Lung (tissue), 12 donors: ENCODE results near the gene CRTC1. TPM values are rescaled to one million over a fixed set of nuclear protein-coding genes. Genes with fewer than 3 reads are reported as not detected.

ENCODE experiments used
- ATAC-seq: fragments of 200-7000 bp; cut with Tn5 transposase; one replicate; pipeline ENCODE4 v1.9.1; 2020; ENCODE audit warnings: moderate number of reproducible peaks; ENCODE audit not compliant: insufficient read depth, low FRiP score
- DNase-seq, 3 donors: peaks; one replicate each; pipeline ENCODE4 v3.0.0-alpha.2; 2013 to 2017
- H3K27ac ChIP-seq, 2 donors: one replicate each; pipeline ENCODE4 v1.5.1; 2013; ENCODE audit warnings: mild to moderate bottlenecking in 2 of 2, moderate library complexity in 2 of 2, control low read depth in 1 of 2, inconsistent platforms in 1 of 2, low read depth in 1 of 2, low read length in 1 of 2
- H3K27me3 ChIP-seq, 3 donors: one replicate each; pipeline ENCODE4 v1.5.1; 2013; ENCODE audit warnings: low read length in 2 of 3; ENCODE audit not compliant: control insufficient read depth in 3 of 3, insufficient read depth in 3 of 3
- H3K36me3 ChIP-seq, 4 donors: one replicate each; pipeline ENCODE4 v1.5.1; 2013; ENCODE audit warnings: low read length in 4 of 4, mild to moderate bottlenecking in 1 of 4, moderate library complexity in 1 of 4; ENCODE audit not compliant: control insufficient read depth in 4 of 4, insufficient read depth in 4 of 4
- H3K4me1 ChIP-seq, 5 donors: one replicate each; pipeline ENCODE4 v1.5.1; 2013; ENCODE audit warnings: low read length in 5 of 5, mild to moderate bottlenecking in 2 of 5, moderate library complexity in 1 of 5; ENCODE audit not compliant: control insufficient read depth in 5 of 5, insufficient read depth in 5 of 5
- H3K4me3 ChIP-seq: one replicate; pipeline ENCODE4 v1.5.1; 2013; ENCODE audit warnings: mild to moderate bottlenecking, control low read depth, moderate library complexity
- H3K9ac ChIP-seq, 2 donors: one replicate each; pipeline ENCODE4 v1.5.1; 2013; ENCODE audit warnings: low read length in 2 of 2, control low read depth in 1 of 2; ENCODE audit not compliant: insufficient read depth in 1 of 2
- H3K9me3 ChIP-seq, 4 donors: one replicate each; pipeline ENCODE4 v1.5.1; 2013; ENCODE audit warnings: low read length in 3 of 4, mild to moderate bottlenecking in 1 of 4, moderate library complexity in 1 of 4; ENCODE audit not compliant: control insufficient read depth in 4 of 4, insufficient read depth in 3 of 4
- CTCF ChIP-seq: IDR thresholded peaks from 2 replicates; pipeline ENCODE4 v1.5.1; 2012; ENCODE audit warnings: mild to moderate bottlenecking; ENCODE audit errors: control extremely low read depth, extremely low read depth
- WGBS, 2 donors: extraction: QIAGEN DNeasy Blood & Tissue Kit; methylation state at CpG; one replicate each; pipeline ENCODE4 v1.1.7; 2013; 5-methylcytosine and 5-hydroxymethylcytosine counted together
- polyA plus RNA-seq, 2 donors: library from polyadenylated mRNA; stranded (reverse); fragments of 200-250 nt; gene quantifications; one replicate each; pipeline ENCODE4 v1.2.1, GENCODE V29; 2013
- total RNA-seq, 2 donors: library from RNA; depleted of rRNA in 1 of 2; stranded (reverse); fragments of >200 nt in 1 of 2; gene quantifications; one replicate each; pipeline ENCODE4 v1.2.1, GENCODE V29; 2014 to 2021
- donor health status: control.
- donor health status: control.
- donor health status: Bipolar disorder and iron deficiency.
- donor health status: healthy.
- donor health status: DM: yes; HTN: yes; CAD: no.

CRTC1 gene
- total and polyA plus RNA-seq, 4 donors, result 4.2 to 16.0 (median 7.3) TPM

DNA sequence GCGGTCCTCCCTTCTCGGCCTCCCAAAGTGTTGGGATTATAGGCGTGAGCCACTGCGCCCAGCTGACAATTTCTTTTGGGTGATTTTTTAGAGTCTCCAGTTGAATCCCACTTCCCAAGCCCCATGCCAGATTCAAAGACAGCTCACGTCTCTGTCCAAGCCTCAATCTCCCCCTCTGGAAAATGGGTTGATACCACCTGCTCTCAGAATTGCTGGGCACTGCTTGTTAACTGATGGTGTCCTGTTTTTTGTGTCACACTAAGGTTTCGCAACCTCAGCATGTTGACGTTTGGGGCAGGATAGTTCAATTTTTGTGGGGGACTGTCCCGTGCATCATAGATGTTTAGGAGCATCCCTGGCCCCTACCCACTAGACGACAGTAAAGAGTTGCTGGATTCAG is 134.1 kb downstream of the CRTC1 start:
- no peak overlapping the region for H3K4me3 ChIP-seq
- ATAC-seq (no peak), DNase-seq (no peak)
- no peaks in the 10 kb centered on the region for H3K9me3 ChIP-seq
- H3K9ac ChIP-seq, result no peak overlapping the region
- no peaks in the 10 kb centered on the region for H3K4me1 ChIP-seq
- TF ChIP-seq CTCF, result no peak
- WGBS, 2 donors, result 84% methylated on average over 9 of the region's 9 CpGs
- H3K27me3 ChIP-seq, result peaks cover 0 to 2% (median 0%) of the 10 kb centered on the region in 3 donors
- no peak overlapping the region for H3K27ac ChIP-seq
- H3K36me3 ChIP-seq, result no peaks in the 10 kb centered on the region

GRCh38 chr19:18828786-18829185 is 145.3 kb downstream of the CRTC1 start:
- no peak for TF ChIP-seq CTCF
- Histone ChIP-seq H3K27ac (no peak overlapping the region), H3K4me3 (no peak overlapping the region)

GRCh38 chr19:18830488-18830887 is 147.0 kb downstream of the CRTC1 start:
- H3K9ac ChIP-seq, result no peak overlapping the region
- H3K27me3 ChIP-seq, result peaks cover 0 to 3% (median 0%) of the 10 kb centered on the region in 3 donors
- no peak for ATAC-seq
- H3K9me3 ChIP-seq, result peaks cover 0 to 4% (median 0%) of the 10 kb centered on the region in 4 donors
- H3K27ac ChIP-seq, result no peak overlapping the region
- peaks cover 0 to 6% (median 4%) of the 10 kb centered on the region in 4 donors for H3K36me3 ChIP-seq
- DNase-seq, result no peak
- peaks cover 6 to 19% (median 14%) of the 10 kb centered on the region in 5 donors for H3K4me1 ChIP-seq
- WGBS, 2 donors, result 92 to 96% methylated on average over 2 of the region's 2 CpGs
- H3K4me3 ChIP-seq, result no peak overlapping the region
- TF ChIP-seq CTCF, result no peak

More at GRCh38 chr19:18828786-18829185, 145.3 kb downstream of the CRTC1 start:
- DNase-seq (no peak), ATAC-seq (no peak)
- peaks cover 0 to 3% (median 0%) of the 10 kb centered on the region in 3 donors for H3K27me3 ChIP-seq
- H3K36me3 ChIP-seq, result no peaks in the 10 kb centered on the region
- WGBS, 2 donors, result 56 to 62% methylated on average over 6 of the region's 6 CpGs
- H3K9ac ChIP-seq, result no peak overlapping the region
- peaks cover 0 to 4% (median 0%) of the 10 kb centered on the region in 4 donors for H3K9me3 ChIP-seq
- peaks cover 0 to 10% (median 5%) of the 10 kb centered on the region in 5 donors for H3K4me1 ChIP-seq
